K562 (cell line): ENCODE measurements around the gene RBFOX2. TPM values are rescaled to one million over a fixed set of nuclear protein-coding genes. Genes with fewer than 3 reads are reported as not detected.

ENCODE experiments used
- ATAC-seq: fragments of 200-7000 bp; cut with Tn5 transposase; 3 replicates; pipeline ENCODE4 v1.9.1; 2020; ENCODE audit warnings: moderate library complexity
- BruUV-seq: library from RNA; stranded (reverse); fragments of 400-500 nt; replicated peaks from 2 replicates; lab custom pipeline; 2021; lab: Mats Ljungman, UMichigan
- CTCF ChIA-PET: fragments of 300-600 bp; formaldehyde crosslinking; extraction: SDS; loops from one replicate; lab custom pipeline; 2021; ENCODE audit warnings: low intra/inter-chr PET ratio; lab: Yijun Ruan, JAX
- POLR2A ChIA-PET: fragments of 300-600, 350-650 bp; sonication (Branson Sonifier 250); formaldehyde crosslinking; extraction: SDS; loops from one replicate; lab custom pipeline; 2021; ENCODE audit warnings: antibody characterized with exemption, inconsistent platforms; lab: Yijun Ruan, JAX
- DNase-seq, 4 experiments: peaks; one replicate each; pipeline versions ENCODE4 v3.0.0 to v3.0.0-alpha.2; 2011 to 2018; ENCODE audit warnings: low spot score in 3 of 4, mixed read lengths in 3 of 4; ENCODE audit errors: extremely low read depth in 1 of 4
- FAIRE-seq: peaks from 2 replicates; lab custom pipeline; 2011; peaks lifted over from hg19 to GRCh38; lab: Jason Lieb, UNC
- H2AFZ ChIP-seq: 2 replicates; pipeline ENCODE4 v1.6.0; 2011; ENCODE audit warnings: low read depth, low read length, control low read depth, inconsistent platforms
- H3K27ac ChIP-seq: fragments of 200-600 bp; 3 replicates; pipeline ENCODE4 v1.8.0; 2011; ENCODE audit warnings: low read depth, mild to moderate bottlenecking, control low read depth, inconsistent platforms, low read length, moderate library complexity, mixed read lengths; ENCODE audit errors: extremely low read depth
- H3K27me3 ChIP-seq, 2 experiments: fragments of 300-600 bp in 1 of 2; 2 replicates in 1 of 2; 3 replicates in 1 of 2; pipeline versions ENCODE4 v1.6.0 to v1.8.0; 2011; ENCODE audit warnings: inconsistent platforms in 2 of 2, low read length in 2 of 2, mild to moderate bottlenecking in 1 of 2, mixed read lengths in 1 of 2, moderate library complexity in 1 of 2; ENCODE audit not compliant: control insufficient read depth in 2 of 2, insufficient read depth in 2 of 2
- H3K36me3 ChIP-seq: fragments of 300-600 bp; 3 replicates; pipeline ENCODE4 v1.8.0; 2011; ENCODE audit warnings: mild to moderate bottlenecking, low read length, inconsistent platforms; ENCODE audit not compliant: control insufficient read depth, insufficient read depth
- H3K4me1 ChIP-seq, 2 experiments: fragments of 200-600 bp in 1 of 2; replicated peaks in 1 of 2; 2 replicates in 1 of 2; 3 replicates in 1 of 2; pipeline versions ENCODE4 v1.5.1 to v1.8.0; 2011; ENCODE audit warnings: inconsistent platforms in 2 of 2, low read length in 2 of 2, mild to moderate bottlenecking in 1 of 2, mixed read lengths in 1 of 2, moderate library complexity in 1 of 2; ENCODE audit not compliant: control insufficient read depth in 2 of 2, insufficient read depth in 2 of 2
- H3K4me2 ChIP-seq: 2 replicates; pipeline ENCODE4 v1.6.1; 2011; ENCODE audit warnings: low read length, control low read depth, inconsistent platforms, mixed read lengths; ENCODE audit not compliant: insufficient read depth
- H3K4me3 ChIP-seq: fragments of 200-600 bp; sonication (generic), shearing (Covaris generic); 2 replicates; pipeline ENCODE4 v1.5.1; 2016; ENCODE audit warnings: control low read depth, inconsistent platforms
- H3K79me2 ChIP-seq: fragments of 200-600 bp; 3 replicates; pipeline ENCODE4 v1.8.0; 2011; ENCODE audit warnings: low read length, inconsistent platforms; ENCODE audit not compliant: control insufficient read depth, insufficient read depth
- H3K9ac ChIP-seq, 2 experiments: 2 replicates each; pipeline versions ENCODE4 v1.6.0 to v1.6.1; 2011; ENCODE audit warnings: low read depth in 2 of 2, low read length in 2 of 2, control low read depth in 1 of 2, inconsistent platforms in 1 of 2, mild to moderate bottlenecking in 1 of 2, mixed read lengths in 1 of 2; ENCODE audit not compliant: insufficient read depth in 1 of 2
- H3K9me1 ChIP-seq: one replicate; pipeline ENCODE4 v1.6.0; 2011; ENCODE audit warnings: inconsistent platforms, mild to moderate bottlenecking, low read length, moderate library complexity; ENCODE audit not compliant: control insufficient read depth, insufficient read depth
- H3K9me3 ChIP-seq: replicated peaks from 2 replicates; pipeline ENCODE4 v1.5.1; 2011; ENCODE audit warnings: low read depth, low read length, inconsistent platforms; ENCODE audit not compliant: control insufficient read depth, insufficient read depth
- H4K20me1 ChIP-seq: replicated peaks from 2 replicates; pipeline ENCODE4 v1.6.1; 2011; ENCODE audit warnings: low read length, inconsistent platforms, mixed read lengths; ENCODE audit not compliant: control insufficient read depth, insufficient read depth
- ATF1 ChIP-seq, 2 experiments: fragments of 450-650 bp in 1 of 2; IDR thresholded peaks; 2 replicates each; pipeline ENCODE4 v1.6.1; 2016; ENCODE audit warnings: missing compliant biosample characterization in 1 of 2, missing genetic modification characterization in 1 of 2
- NELFE ChIP-seq: IDR thresholded peaks from 2 replicates; pipeline ENCODE4 v1.6.1; 2011; ENCODE audit warnings: mild to moderate bottlenecking; ENCODE audit not compliant: insufficient read depth, insufficient read length
- THAP12 ChIP-seq: fragments of 250-450 bp; sonication (Bioruptor Pico); IDR thresholded peaks from 2 replicates; pipeline ENCODE4 v1.9.0; 2021; ENCODE audit warnings: mild to moderate bottlenecking, inconsistent platforms
- USF1 ChIP-seq: sonication (generic); formaldehyde crosslinking; IDR thresholded peaks from 2 replicates; pipeline ENCODE4 v1.9.0; 2022; ENCODE audit warnings: mild to moderate bottlenecking, missing genetic modification reagents
- ZFPM2 ChIP-seq: fragments of 250-450 bp; sonication (Bioruptor Pico); IDR thresholded peaks from 2 replicates; pipeline ENCODE4 v1.5.1; 2022; ENCODE audit warnings: mild to moderate bottlenecking
- ZNF318 ChIP-seq, 2 experiments: fragments of 450-650 bp; IDR thresholded peaks; 2 replicates each; pipeline ENCODE4 v1.6.1; 2016; ENCODE audit warnings: mild to moderate bottlenecking in 2 of 2, borderline replicate concordance in 1 of 2, low read depth in 1 of 2, moderate library complexity in 1 of 2
- ZNF449 ChIP-seq: fragments of 250-450 bp; sonication (Bioruptor Pico); IDR thresholded peaks from 2 replicates; pipeline ENCODE4 v1.8.0; 2022; ENCODE audit warnings: moderate library complexity, mild to moderate bottlenecking, inconsistent platforms
- ZNF778 ChIP-seq: fragments of 450-650 bp; formaldehyde crosslinking; IDR thresholded peaks from 2 replicates; pipeline ENCODE4 v1.4.0; 2020; ENCODE audit warnings: mild to moderate bottlenecking, moderate library complexity
- WGBS: fragments of 100-300 bp; shearing (Covaris generic); methylation state at CpG from one replicate; pipeline ENCODE4 v1.1.6; 2016; ENCODE audit warnings: low coverage, mixed read lengths; ENCODE audit not compliant: insufficient coverage; ENCODE audit errors: missing lambda C conversion rate; 5-methylcytosine and 5-hydroxymethylcytosine counted together
- in situ Hi-C: fragments of 300-500 bp; cut with MboI; formaldehyde crosslinking; loops from 4 replicates; pipeline ENCODE4 v1.15.0; 2018; ENCODE audit warnings: inconsistent platforms, mixed read lengths
- intact Hi-C: fragments of 100-400 bp; cut with micrococcal nuclease; formaldehyde crosslinking; loops from 2 replicates; pipeline ENCODE4 v1.14.2; 2022
- polyA plus RNA-seq, 8 experiments: library from polyadenylated mRNA; depleted of rRNA in 4 of 8; stranded (reverse) in 5 of 8; unstranded in 3 of 8; fragments of >200 nt; fragmentation: Nextera tagmentation in 2 of 8; fragmentation: Illumina TruSeq in 1 of 8; extraction: Ambion mirVana in 2 of 8; extraction: Trizol in 1 of 8; gene quantifications; 2 replicates each; pipeline versions ENCODE4 v1.2.1 to v1.2.3, GENCODE V29; 2011 to 2014; ENCODE audit warnings: inconsistent platforms in 1 of 8, missing spikeins in 1 of 8
- total RNA-seq, 7 experiments: library from RNA; depleted of rRNA in 6 of 7; stranded (reverse); fragments of >200 nt in 6 of 7; fragmentation: Illumina TruSeq in 2 of 7; extraction: Trizol in 2 of 7; gene quantifications; 2 replicates each; pipeline versions ENCODE4 v1.2.1 to v1.2.3, GENCODE V29; 2011 to 2021; ENCODE audit warnings: low replicate concordance in 1 of 7

Gene RBFOX2
- total and polyA plus RNA-seq, 9 of the 15 experiments (the other 6 are each of a cell fraction or from before 2014, with no cell fraction given), result 5.8 to 24.8 (median 14.2) TPM

GRCh38 chr22:35734517-35734827, 294.2 kb downstream of the RBFOX2 start:
- H3K9ac ChIP-seq, result no peak overlapping the region
- H3K9me3 ChIP-seq, result no peaks in the 10 kb centered on the region
- WGBS, result 57% methylated on average over 5 of the region's 7 CpGs
- peaks cover 10 to 18% of the 10 kb centered on the region in 2 experiments; a peak in 4 of 5 replicates for H3K27me3 ChIP-seq
- H3K4me2 ChIP-seq, result no peak overlapping the region
- H2AFZ ChIP-seq, result no peak overlapping the region
- no peak overlapping the region for H3K27ac ChIP-seq
- no peak overlapping the region for H3K4me3 ChIP-seq
- H4K20me1 ChIP-seq, result no peaks in the 10 kb centered on the region
- DNase-seq, result no peak
- H3K79me2 ChIP-seq, result no peaks in the 10 kb centered on the region
- no TSS peak for BruUV-seq
- ChIA-PET POLR2A (no interaction called here), CTCF (no interaction called here)
- in situ Hi-C loops (no loop called here), intact Hi-C loops (no loop called here)
- ATAC-seq, result no peak
- H3K4me1 ChIP-seq, result no peaks in the 10 kb centered on the region
- no peaks in the 10 kb centered on the region for H3K36me3 ChIP-seq
- FAIRE-seq, result no peak
- peaks cover under 1% of the 10 kb centered on the region for H3K9me1 ChIP-seq
- no peak for TF ChIP-seq ATF1 (CRISPR knock-in tag; IDR thresholded peaks at IDR 0.05)
- no peak for TF ChIP-seq ATF1 (tag; IDR thresholded peaks at IDR 0.05)
- TF ChIP-seq ZNF449 (CRISPR knock-in tag), result no peak
- TF ChIP-seq THAP12 (CRISPR knock-in tag), result no peak
- no peak for TF ChIP-seq ZNF778 (CRISPR knock-in tag)
- TF ChIP-seq ZNF318 (IDR thresholded peaks at IDR 0.05; ENCODE audit: borderline replicate concordance in 1 of 2, low read depth in 1 of 2), result no peak
- no peak for TF ChIP-seq USF1 (CRISPR knock-in tag)
- no peak for TF ChIP-seq NELFE
- no peak for TF ChIP-seq ZFPM2 (CRISPR knock-in tag)
